Heart left ventricle (tissue), 16 donors: ENCODE results near the gene EEF1E1. TPM values are rescaled to one million over a fixed set of nuclear protein-coding genes. Genes with fewer than 3 reads are reported as not detected.

ENCODE experiments used
- ATAC-seq, 4 donors: fragments of 200-7000 bp; cut with Tn5 transposase; one replicate each; pipeline ENCODE4 v1.9.1; 2020 to 2022; ENCODE audit warnings: moderate library complexity in 4 of 4, mild to moderate bottlenecking in 3 of 4, moderate number of reproducible peaks in 1 of 4
- DNase-seq, 5 donors: peaks; one replicate each; pipeline ENCODE4 v3.0.0-alpha.2; 2020
- H3K27ac ChIP-seq, 12 donors: fragments of 200-600 bp; sonication (generic) in 4 of 12; one replicate each; pipeline versions ENCODE4 v1.5.0 to v1.8.0; 2016 to 2022; ENCODE audit warnings: mild to moderate bottlenecking in 2 of 12
- H3K27me3 ChIP-seq, 9 donors: fragments of 200-600 bp; sonication (generic) in 2 of 9; one replicate each; pipeline versions ENCODE4 v1.5.1 to v1.8.0; 2016 to 2022; ENCODE audit warnings: mild to moderate bottlenecking in 3 of 9
- H3K36me3 ChIP-seq, 9 donors: fragments of 200-600 bp; sonication (generic) in 2 of 9; one replicate each; pipeline versions ENCODE4 v1.5.0 to v1.8.0; 2018 to 2022; ENCODE audit warnings: mild to moderate bottlenecking in 2 of 9
- H3K4me1 ChIP-seq, 12 donors: fragments of 200-600 bp; sonication (generic) in 4 of 12; one replicate each; pipeline versions ENCODE4 v1.5.0 to v1.8.0; 2016 to 2022; ENCODE audit warnings: mild to moderate bottlenecking in 3 of 12
- H3K4me3 ChIP-seq, 12 donors: fragments of 200-600 bp; sonication (generic) in 4 of 12; one replicate each; pipeline versions ENCODE4 v1.5.0 to v1.8.0; 2017 to 2022; ENCODE audit warnings: mild to moderate bottlenecking in 9 of 12, moderate library complexity in 4 of 12
- H3K9me3 ChIP-seq, 12 donors: fragments of 200-600 bp; sonication (generic) in 4 of 12; one replicate each; pipeline versions ENCODE4 v1.5.0 to v1.8.0; 2016 to 2022; ENCODE audit warnings: mild to moderate bottlenecking in 1 of 12
- POLR2A ChIP-seq, 2 donors: fragments of 450-650 bp; IDR thresholded peaks; one replicate each; pipeline ENCODE4 v1.6.1; 2017; ENCODE audit warnings: antibody characterized with exemption in 2 of 2, mild to moderate bottlenecking in 2 of 2, moderate library complexity in 2 of 2
- WGBS, 4 donors: extraction: QIAGEN DNeasy Blood & Tissue Kit in 2 of 4; methylation state at CpG; one replicate each; pipeline versions ENCODE4 v1.1.5 to v1.1.7; 2013 to 2018; 5-methylcytosine and 5-hydroxymethylcytosine counted together
- intact Hi-C, 10 donors: fragments of 100-400 bp; cut with DNase I; formaldehyde crosslinking; loops; one replicate each; pipeline versions ENCODE4 v1.11.1 to v1.14.2; 2022
- polyA plus RNA-seq, 2 donors: library from polyadenylated mRNA; stranded (reverse); fragments of 200-250 nt; gene quantifications; one replicate each; pipeline ENCODE4 v1.2.3, GENCODE V29; 2013
- total RNA-seq, 9 donors: library from RNA; depleted of rRNA in 2 of 9; stranded (reverse); fragments of >200 nt in 2 of 9; fragmentation: NEBNext Ultra II Directional in 3 of 9; extraction: Animal tissue kit (Norgen Biotek cat#: 25700) in 3 of 9; gene quantifications; one replicate each; pipeline versions ENCODE4 v1.1.0 to v1.2.4, GENCODE V29; 2016 to 2023
- TF ChIP-seq, protein P1 (sequence below), 12 donors: fragments of 200-600 bp; sonication (generic) in 4 of 12; IDR thresholded peaks; one replicate each; pipeline versions ENCODE4 v1.5.0 to v1.8.0; 2018 to 2022; ENCODE audit warnings: antibody characterized with exemption in 12 of 12, mild to moderate bottlenecking in 5 of 12
- donor health status: ischemic (EF 13 %, LVEDD 7.1; RV severe dilation, severe dysfunction).
- donor health status: healthy with polysubstance abuse.
- donor health status: DM: no; HTN: yes; CAD: no.
- donor health status: DM: no; HTN: no; CAD: no.
- donor health status: ischemic (EF 25% LVEDD 6.9; RV normal size, moderate dysfunction).
- donor health status: ischemic (EF 25% LVEDD 5.7; RV mildly dilated, moderate dysfunction).
- donor health status: healthy.
- donor health status: DM: yes; HTN: yes; CAD: no.
- donor health status: ischemic (EF 35%, LVEDD 5.7; RV mildly dilated, moderate dysfunction).
- donor health status: nonischemic (EF 11% LVEDD 7.7; RV severe dilation, severe dysfunction).
- donor health status: DM: yes; HTN: yes; CAD: no.
- donor health status: PGD.
- donor health status: ischemic (EF 29% LVEDD 5.4; RV normal size, mild dysfunction).
- donor health status: nonischemic (EF 23%, LVEDD 6.1; RV moderate dilation, normal function).

Gene EEF1E1
- total and polyA plus RNA-seq, 11 donors: 10.3 to 50.1 (median 15.9) TPM

DNA sequence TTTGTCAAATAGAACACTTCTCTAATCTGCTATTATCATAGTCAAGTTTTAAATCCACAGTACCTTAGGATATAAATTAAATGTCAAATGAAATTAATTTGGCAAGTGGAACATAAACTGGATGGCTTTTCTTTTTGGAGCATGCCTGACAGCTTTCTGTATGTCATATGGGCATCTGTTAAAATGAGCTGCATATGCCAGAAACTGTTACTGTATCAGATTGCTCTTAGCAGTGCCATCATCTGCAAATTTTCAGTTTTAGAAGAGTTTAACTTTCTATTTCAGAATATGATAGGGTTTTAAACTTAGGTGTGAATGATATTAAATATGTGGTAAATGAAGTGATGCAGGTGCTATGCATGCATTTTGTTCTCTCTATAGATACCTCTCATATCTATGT lies 3.4 kb upstream of the EEF1E1 start:
- H3K27ac ChIP-seq: no peak overlapping the region
- H3K4me1 ChIP-seq: peaks cover 3 to 16% (median 9%) of the 10 kb centered on the region in 12 donors
- no peak overlapping the region for H3K4me3 ChIP-seq
- no peak for DNase-seq
- TF ChIP-seq, protein P1, sequence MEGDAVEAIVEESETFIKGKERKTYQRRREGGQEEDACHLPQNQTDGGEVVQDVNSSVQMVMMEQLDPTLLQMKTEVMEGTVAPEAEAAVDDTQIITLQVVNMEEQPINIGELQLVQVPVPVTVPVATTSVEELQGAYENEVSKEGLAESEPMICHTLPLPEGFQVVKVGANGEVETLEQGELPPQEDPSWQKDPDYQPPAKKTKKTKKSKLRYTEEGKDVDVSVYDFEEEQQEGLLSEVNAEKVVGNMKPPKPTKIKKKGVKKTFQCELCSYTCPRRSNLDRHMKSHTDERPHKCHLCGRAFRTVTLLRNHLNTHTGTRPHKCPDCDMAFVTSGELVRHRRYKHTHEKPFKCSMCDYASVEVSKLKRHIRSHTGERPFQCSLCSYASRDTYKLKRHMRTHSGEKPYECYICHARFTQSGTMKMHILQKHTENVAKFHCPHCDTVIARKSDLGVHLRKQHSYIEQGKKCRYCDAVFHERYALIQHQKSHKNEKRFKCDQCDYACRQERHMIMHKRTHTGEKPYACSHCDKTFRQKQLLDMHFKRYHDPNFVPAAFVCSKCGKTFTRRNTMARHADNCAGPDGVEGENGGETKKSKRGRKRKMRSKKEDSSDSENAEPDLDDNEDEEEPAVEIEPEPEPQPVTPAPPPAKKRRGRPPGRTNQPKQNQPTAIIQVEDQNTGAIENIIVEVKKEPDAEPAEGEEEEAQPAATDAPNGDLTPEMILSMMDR (IDR thresholded peaks at IDR 0.05): no peak
- TF ChIP-seq POLR2A (IDR thresholded peaks at IDR 0.05): no peak
- H3K9me3 ChIP-seq: no peaks in the 10 kb centered on the region
- intact Hi-C loops: no loop called here
- no peak for ATAC-seq
- no peaks in the 10 kb centered on the region for H3K36me3 ChIP-seq
- H3K27me3 ChIP-seq: peaks cover 0 to 12% (median 4%) of the 10 kb centered on the region in 9 donors

DNA sequence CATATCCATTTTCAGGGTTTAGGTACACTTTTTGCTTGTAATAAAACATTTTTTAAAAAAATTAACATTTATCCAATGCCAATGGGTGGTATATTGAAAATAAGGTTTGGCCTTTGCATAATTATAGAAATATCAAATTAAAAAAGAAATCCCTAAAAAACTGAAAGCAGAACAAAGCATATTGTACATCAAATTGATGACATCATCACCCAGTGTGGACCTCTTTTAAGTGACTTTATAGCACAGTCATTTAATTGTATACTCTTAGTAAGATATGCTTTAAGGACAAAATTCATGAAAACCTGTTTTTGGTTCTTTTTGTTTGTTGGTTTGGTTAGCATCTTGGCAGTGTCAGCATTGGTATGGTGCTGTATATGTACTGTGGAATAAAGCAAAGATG lies 1.4 kb upstream of the EEF1E1 start:
- ATAC-seq: no peak
- Histone ChIP-seq H3K9me3 (no peaks in the 10 kb centered on the region), H3K36me3 (peaks cover 0 to 4% (median 0%) of the 10 kb centered on the region in 9 donors), H3K27me3 (peaks cover 0 to 12% (median 4%) of the 10 kb centered on the region in 9 donors), H3K4me3 (no peak overlapping the region), H3K27ac (no peak overlapping the region), H3K4me1 (peaks cover 3 to 21% (median 9%) of the 10 kb centered on the region in 12 donors)
- no peak for TF ChIP-seq POLR2A (IDR thresholded peaks at IDR 0.05)
- TF ChIP-seq, protein P1 (IDR thresholded peaks at IDR 0.05): no peak
- no peak for DNase-seq
- intact Hi-C loops: no loop called here

DNA sequence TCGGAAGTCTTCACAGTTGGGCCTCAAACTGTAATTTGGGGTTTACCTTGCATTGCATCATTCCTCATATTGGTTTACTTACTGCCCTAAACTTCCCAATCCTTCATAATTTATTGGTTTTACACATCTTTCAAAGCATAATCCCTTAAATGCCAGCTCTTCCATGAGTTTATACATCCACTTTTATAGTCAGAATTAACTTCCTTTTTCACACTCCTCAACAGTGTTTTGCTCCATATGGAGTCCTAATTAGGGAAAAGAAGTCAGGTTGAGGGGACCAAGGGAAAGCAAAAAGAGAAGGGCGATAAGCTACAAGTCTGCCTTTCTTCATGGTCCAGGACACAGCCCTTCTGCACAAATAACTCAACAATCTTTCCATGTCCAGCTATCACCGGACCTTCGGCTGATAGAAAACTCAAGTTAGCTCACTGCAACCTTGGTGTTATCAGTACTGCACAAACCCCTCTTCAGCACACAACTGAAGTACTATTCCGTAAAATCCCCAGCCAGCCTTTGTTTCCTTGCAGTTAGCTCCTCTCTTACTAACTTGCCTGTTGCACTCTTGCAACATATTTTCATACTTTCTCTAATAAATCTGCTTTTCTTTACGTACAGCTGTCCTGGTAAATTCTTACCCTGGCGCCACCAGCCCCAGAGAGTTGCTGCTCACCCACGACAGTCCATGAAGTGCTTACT lies 2.0 kb downstream of the EEF1E1 start:
- TF ChIP-seq, protein P1 (IDR thresholded peaks at IDR 0.05): no peak
- TF ChIP-seq POLR2A (IDR thresholded peaks at IDR 0.05): no peak
- intact Hi-C loops: no loop called here
- ATAC-seq: no peak
- Histone ChIP-seq H3K9me3 (no peaks in the 10 kb centered on the region), H3K4me1 (peaks cover 3 to 21% (median 9%) of the 10 kb centered on the region in 12 donors), H3K4me3 (no peak overlapping the region), H3K27ac (no peak overlapping the region), H3K27me3 (peaks cover 0 to 5% (median 0%) of the 10 kb centered on the region in 9 donors), H3K36me3 (peaks cover 0 to 25% (median 18%) of the 10 kb centered on the region in 9 donors)
- no peak for DNase-seq
- WGBS, 4 donors: 80 to 82% (median 82%) methylated on average over 8 of the region's 8 CpGs

DNA sequence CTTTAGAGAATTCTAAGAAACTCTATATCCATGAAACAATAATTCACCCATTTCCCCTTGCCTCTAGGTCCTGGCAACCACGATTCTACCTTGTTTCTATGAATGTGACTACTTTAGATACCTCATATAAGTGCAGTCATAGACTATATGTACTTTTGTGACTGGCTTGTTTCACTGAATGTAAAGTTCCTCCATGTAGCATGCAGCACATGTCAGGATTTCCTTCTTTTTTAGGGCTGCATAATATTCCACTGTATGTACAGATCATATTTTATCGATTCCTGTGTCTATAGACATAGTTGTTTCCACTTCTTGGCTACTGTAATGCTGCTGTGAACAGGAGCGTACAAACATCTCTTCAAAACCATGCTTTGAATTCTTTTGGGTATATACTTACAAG lies 11.7 kb downstream of the EEF1E1 start:
- Histone ChIP-seq H3K36me3 (peaks cover 0 to 85% (median 58%) of the 10 kb centered on the region in 9 donors), H3K27me3 (no peaks in the 10 kb centered on the region), H3K4me1 (no peaks in the 10 kb centered on the region), H3K9me3 (peaks cover 0 to 6% (median 0%) of the 10 kb centered on the region in 12 donors), H3K4me3 (no peak overlapping the region), H3K27ac (no peak overlapping the region)
- intact Hi-C loops: no loop called here
- WGBS, 4 donors: 90 to 94% (median 93%) methylated on average over 3 of the region's 3 CpGs
- ATAC-seq: no peak
- TF ChIP-seq POLR2A (IDR thresholded peaks at IDR 0.05): no peak
- no peak for DNase-seq

DNA sequence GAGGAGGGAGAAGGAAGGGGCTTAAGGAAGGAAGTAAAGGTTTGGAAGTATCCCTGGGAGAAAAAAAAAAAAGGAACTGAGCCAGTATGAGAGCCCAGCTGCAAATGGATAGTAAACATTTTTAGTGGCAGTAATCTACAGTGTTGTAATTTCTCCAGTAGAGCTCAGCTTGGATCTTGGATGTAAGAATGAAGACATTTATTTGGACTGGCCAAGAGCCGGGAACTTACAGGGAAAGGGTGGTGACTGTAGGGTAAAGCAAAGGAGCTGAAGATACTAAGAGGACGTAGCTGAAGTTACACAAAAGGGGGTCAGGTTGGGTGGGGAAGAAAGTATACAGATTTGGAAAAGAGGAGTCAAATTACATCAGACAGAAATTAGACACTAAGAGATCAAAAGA lies 13.5 kb downstream of the EEF1E1 start:
- intact Hi-C loops: no loop called here
- DNase-seq: no peak
- TF ChIP-seq, protein P1 (IDR thresholded peaks at IDR 0.05): no peak
- no peak for TF ChIP-seq POLR2A (IDR thresholded peaks at IDR 0.05)
- H3K4me1 ChIP-seq: peaks cover 0 to 9% (median 0%) of the 10 kb centered on the region in 12 donors
- no peak overlapping the region for H3K4me3 ChIP-seq
- H3K9me3 ChIP-seq: peaks cover 0 to 6% (median 0%) of the 10 kb centered on the region in 12 donors
- H3K27me3 ChIP-seq: no peaks in the 10 kb centered on the region
- ATAC-seq: no peak
- WGBS, 4 donors: 87 to 95% (median 94%) methylated on average over 2 of the region's 2 CpGs
- peaks cover 0 to 74% (median 41%) of the 10 kb centered on the region in 9 donors for H3K36me3 ChIP-seq
- no peak overlapping the region for H3K27ac ChIP-seq
